Measurements from ENCODE around the gene TAF3.

TAF3 gene

GRCh38 chr10:8060704-8061121 lies 242.4 kb downstream of the TAF3 start:
- DNase-seq = no peak

GRCh38 chr10:8061274-8062211 lies 243.2 kb downstream of the TAF3 start:
- no peak for DNase-seq

GRCh38 chr10:8063128-8063908 lies 245.0 kb downstream of the TAF3 start:
- no peak for DNase-seq

- DNase-seq = no peak
These were observed 245.6 kb downstream of the TAF3 start for GRCh38 chr10:8063935-8064334.

GRCh38 chr10:8064436-8064835 lies 246.1 kb downstream of the TAF3 start:
- no peak for DNase-seq

- no peak for DNase-seq
These were observed 247.3 kb downstream of the TAF3 start for GRCh38 chr10:8065651-8066050.

- DNase-seq = no peak
These were observed 247.8 kb downstream of the TAF3 start for GRCh38 chr10:8066124-8066523.

Measured in NCI-H2171 treated with DMSO at 0.1 percent for 48 hours (cell line).